Left ventricle myocardium inferior (tissue), 1 donor: Measurements from ENCODE around the gene ZNF445. TPM values are rescaled to one million over a fixed set of nuclear protein-coding genes. Genes with fewer than 3 reads are reported as not detected.

ENCODE experiments used
- DNase-seq: peaks from one replicate; pipeline ENCODE4 v3.0.0-alpha.2; 2020
- H3K27ac ChIP-seq: fragments of 200-600 bp; replicated peaks from 2 replicates; pipeline ENCODE4 v1.8.0; 2021
- H3K27me3 ChIP-seq: fragments of 200-600 bp; 2 replicates; pipeline ENCODE4 v1.8.0; 2021; ENCODE audit warnings: low read depth
- H3K36me3 ChIP-seq: fragments of 200-600 bp; 2 replicates; pipeline ENCODE4 v1.8.0; 2021
- H3K4me1 ChIP-seq: fragments of 200-600 bp; 2 replicates; pipeline ENCODE4 v1.8.0; 2021
- H3K4me3 ChIP-seq: fragments of 200-600 bp; 2 replicates; pipeline ENCODE4 v1.8.0; 2021; ENCODE audit warnings: mild to moderate bottlenecking, moderate library complexity
- H3K9me3 ChIP-seq: fragments of 200-600 bp; replicated peaks from 2 replicates; pipeline ENCODE4 v1.8.0; 2021
- CTCF ChIP-seq: fragments of 200-600 bp; IDR thresholded peaks from 2 replicates; pipeline ENCODE4 v1.8.0; 2021; ENCODE audit warnings: antibody characterized with exemption, mild to moderate bottlenecking, borderline replicate concordance
- intact Hi-C: fragments of 100-400 bp; cut with micrococcal nuclease; formaldehyde crosslinking; loops from one replicate; pipeline ENCODE4 v1.11.0; 2022
- total RNA-seq: library from RNA; stranded (reverse); fragmentation: NEBNext Ultra II Directional; extraction: Animal tissue kit (Norgen Biotek cat#: 25700); gene quantifications from one replicate; pipeline ENCODE4 v1.2.1, GENCODE V29; 2021
- donor health status: DM: no; HTN: yes; CAD: no; lungs with severe emphysema.

ZNF445 gene
- total RNA-seq, 1 donor from 2014 or later, result 11.8 TPM

- no peaks in the 10 kb centered on the region for H3K36me3 ChIP-seq
- DNase-seq, result no peak
- H3K9me3 ChIP-seq, result no peaks in the 10 kb centered on the region
- H3K4me3 ChIP-seq, result no peak overlapping the region
- no peaks in the 10 kb centered on the region for H3K27me3 ChIP-seq
- no peak overlapping the region for H3K27ac ChIP-seq
- intact Hi-C loops, result no loop called here
- peaks cover 18% of the 10 kb centered on the region for H3K4me1 ChIP-seq
- no peak for TF ChIP-seq CTCF
Measured at GRCh38 chr3:44434834-44435510, 42.5 kb downstream of the ZNF445 start.

GRCh38 chr3:44430466-44430865 is 47.0 kb downstream of the ZNF445 start:
- no peak for DNase-seq
- intact Hi-C loops, result no loop called here
- no peak overlapping the region for H3K4me3 ChIP-seq
- TF ChIP-seq CTCF, result no peak
- no peaks in the 10 kb centered on the region for H3K9me3 ChIP-seq
- no peaks in the 10 kb centered on the region for H3K4me1 ChIP-seq
- no peaks in the 10 kb centered on the region for H3K36me3 ChIP-seq
- no peaks in the 10 kb centered on the region for H3K27me3 ChIP-seq
- H3K27ac ChIP-seq, result no peak overlapping the region

GRCh38 chr3:44429459-44429858 is 48.0 kb downstream of the ZNF445 start:
- intact Hi-C loops, result no loop called here
- TF ChIP-seq CTCF, result no peak
- H3K4me3 ChIP-seq, result no peak overlapping the region
- H3K27ac ChIP-seq, result no peak overlapping the region
- no peaks in the 10 kb centered on the region for H3K27me3 ChIP-seq
- no peaks in the 10 kb centered on the region for H3K4me1 ChIP-seq
- no peaks in the 10 kb centered on the region for H3K9me3 ChIP-seq
- H3K36me3 ChIP-seq, result no peaks in the 10 kb centered on the region
- no peak for DNase-seq

- H3K27me3 ChIP-seq, result no peaks in the 10 kb centered on the region
- intact Hi-C loops, result no loop called here
- no peak overlapping the region for H3K27ac ChIP-seq
- H3K4me3 ChIP-seq, result no peak overlapping the region
- no peak for TF ChIP-seq CTCF
- H3K9me3 ChIP-seq, result no peaks in the 10 kb centered on the region
- no peak for DNase-seq
- H3K4me1 ChIP-seq, result no peaks in the 10 kb centered on the region
- H3K36me3 ChIP-seq, result no peaks in the 10 kb centered on the region
Measured at GRCh38 chr3:44428910-44429309, 48.6 kb downstream of the ZNF445 start.

GRCh38 chr3:44427683-44428082 is 49.8 kb downstream of the ZNF445 start:
- no peak overlapping the region for H3K27ac ChIP-seq
- intact Hi-C loops, result no loop called here
- H3K4me3 ChIP-seq, result no peak overlapping the region
- no peak for DNase-seq
- no peaks in the 10 kb centered on the region for H3K27me3 ChIP-seq
- H3K36me3 ChIP-seq, result no peaks in the 10 kb centered on the region
- no peak for TF ChIP-seq CTCF
- H3K9me3 ChIP-seq, result no peaks in the 10 kb centered on the region
- no peaks in the 10 kb centered on the region for H3K4me1 ChIP-seq

GRCh38 chr3:44424758-44425157 is 52.7 kb downstream of the ZNF445 start:
- no peak for TF ChIP-seq CTCF
- Histone ChIP-seq H3K27me3 (no peaks in the 10 kb centered on the region), H3K9me3 (no peaks in the 10 kb centered on the region), H3K27ac (no peak overlapping the region), H3K36me3 (no peaks in the 10 kb centered on the region), H3K4me1 (no peaks in the 10 kb centered on the region), H3K4me3 (no peak overlapping the region)
- intact Hi-C loops, result no loop called here
- no peak for DNase-seq
